Measurements from ENCODE around the gene DYNLT1. TPM values are rescaled to one million over a fixed set of nuclear protein-coding genes. Genes with fewer than 3 reads are reported as not detected.

The DYNLT1 gene
- total RNA-seq, 2 donors from 2014 or later: 45.6 to 48.7 TPM

- peaks cover 0 to 48% of the 10 kb centered on the region in 2 donors for H3K4me1 ChIP-seq (ENCODE audit: control insufficient read depth in 1 of 2, low read depth in 2 of 2)
- H3K27ac ChIP-seq: no peak overlapping the region
- H3K36me3 ChIP-seq: peaks cover 2% of the 10 kb centered on the region
- ATAC-seq (ENCODE audit: insufficient number of reproducible peaks, low FRiP score, low read depth) (no peak), DNase-seq (ENCODE audit: low spot score) (no peak)
- TF ChIP-seq, protein P1, sequence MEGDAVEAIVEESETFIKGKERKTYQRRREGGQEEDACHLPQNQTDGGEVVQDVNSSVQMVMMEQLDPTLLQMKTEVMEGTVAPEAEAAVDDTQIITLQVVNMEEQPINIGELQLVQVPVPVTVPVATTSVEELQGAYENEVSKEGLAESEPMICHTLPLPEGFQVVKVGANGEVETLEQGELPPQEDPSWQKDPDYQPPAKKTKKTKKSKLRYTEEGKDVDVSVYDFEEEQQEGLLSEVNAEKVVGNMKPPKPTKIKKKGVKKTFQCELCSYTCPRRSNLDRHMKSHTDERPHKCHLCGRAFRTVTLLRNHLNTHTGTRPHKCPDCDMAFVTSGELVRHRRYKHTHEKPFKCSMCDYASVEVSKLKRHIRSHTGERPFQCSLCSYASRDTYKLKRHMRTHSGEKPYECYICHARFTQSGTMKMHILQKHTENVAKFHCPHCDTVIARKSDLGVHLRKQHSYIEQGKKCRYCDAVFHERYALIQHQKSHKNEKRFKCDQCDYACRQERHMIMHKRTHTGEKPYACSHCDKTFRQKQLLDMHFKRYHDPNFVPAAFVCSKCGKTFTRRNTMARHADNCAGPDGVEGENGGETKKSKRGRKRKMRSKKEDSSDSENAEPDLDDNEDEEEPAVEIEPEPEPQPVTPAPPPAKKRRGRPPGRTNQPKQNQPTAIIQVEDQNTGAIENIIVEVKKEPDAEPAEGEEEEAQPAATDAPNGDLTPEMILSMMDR (IDR thresholded peaks at IDR 0.05): no peak
- no peaks in the 10 kb centered on the region for H3K9me3 ChIP-seq
- H3K27me3 ChIP-seq (replicated peaks; ENCODE audit: insufficient read depth): no peaks in the 10 kb centered on the region
- no peak overlapping the region for H3K4me3 ChIP-seq
Measured at GRCh38 chr6:158611541-158612370, 32.8 kb downstream of the DYNLT1 start.

GRCh38 chr6:158611039-158611438, 33.5 kb downstream of the DYNLT1 start:
- Histone ChIP-seq H3K9me3 (no peaks in the 10 kb centered on the region), H3K36me3 (peaks cover 4% of the 10 kb centered on the region), H3K4me3 (no peak overlapping the region), H3K4me1 (ENCODE audit: control insufficient read depth in 1 of 2, low read depth in 2 of 2) (peaks cover 0 to 48% of the 10 kb centered on the region in 2 donors), H3K27me3 (replicated peaks; ENCODE audit: insufficient read depth) (no peaks in the 10 kb centered on the region), H3K27ac (no peak overlapping the region)
- DNase-seq (ENCODE audit: low spot score): no peak
- ATAC-seq (ENCODE audit: insufficient number of reproducible peaks, low FRiP score, low read depth): no peak
- TF ChIP-seq, protein P1 (IDR thresholded peaks at IDR 0.05): no peak

- no peak overlapping the region for H3K4me3 ChIP-seq
- H3K36me3 ChIP-seq: peaks cover 4% of the 10 kb centered on the region
Measured at GRCh38 chr6:158610319-158610968, 34.1 kb downstream of the DYNLT1 start.

DNA sequence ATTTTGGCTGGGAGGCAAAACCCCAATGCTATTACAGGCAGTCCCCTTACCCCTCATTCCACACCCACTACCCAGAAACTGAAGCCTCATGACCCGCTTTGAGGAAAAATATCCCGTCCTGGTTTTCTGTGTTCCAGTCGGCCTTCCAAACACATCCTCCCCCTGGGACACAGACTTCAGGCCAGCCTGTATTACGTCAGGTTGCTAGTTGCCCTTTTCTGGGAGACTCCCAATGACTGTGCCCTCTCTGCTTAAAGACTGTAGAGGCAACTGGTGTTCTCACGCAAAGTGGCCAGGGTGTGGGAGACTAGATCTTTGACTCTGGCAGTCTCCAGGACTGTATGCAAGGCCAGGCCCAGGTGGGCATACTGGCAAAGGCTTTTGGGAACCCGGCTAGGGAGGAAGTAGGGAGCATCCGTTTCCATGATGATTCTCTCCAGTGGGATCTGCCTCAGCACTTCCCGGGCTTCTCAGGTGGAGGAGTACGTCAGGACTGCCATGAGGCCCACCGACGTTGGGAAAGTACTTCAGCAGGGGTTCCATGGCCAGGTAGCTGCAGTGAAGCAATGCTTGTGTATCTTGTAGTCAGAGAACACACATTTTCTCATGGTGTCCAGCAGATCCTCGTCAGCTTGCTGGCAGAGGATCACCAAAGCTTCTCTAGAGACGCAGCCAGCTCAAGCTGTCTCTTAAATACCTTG, 34.9 kb downstream of the DYNLT1 start:
- ATAC-seq (ENCODE audit: insufficient number of reproducible peaks, low FRiP score, low read depth) (peak; percentile 42), DNase-seq (ENCODE audit: low spot score) (no peak)
- H3K9me3 ChIP-seq: no peaks in the 10 kb centered on the region
- H3K27me3 ChIP-seq (replicated peaks; ENCODE audit: insufficient read depth): no peaks in the 10 kb centered on the region
- H3K27ac ChIP-seq: no peak overlapping the region
- TF ChIP-seq, protein P1 (IDR thresholded peaks at IDR 0.05): no peak
- H3K36me3 ChIP-seq: peaks cover 4% of the 10 kb centered on the region
- no peak overlapping the region for H3K4me3 ChIP-seq
- H3K4me1 ChIP-seq (ENCODE audit: control insufficient read depth in 1 of 2, low read depth in 2 of 2): peaks cover 0 to 48% of the 10 kb centered on the region in 2 donors

More at GRCh38 chr6:158610319-158610968, 34.1 kb downstream of the DYNLT1 start:
- Histone ChIP-seq H3K27ac (no peak overlapping the region), H3K27me3 (replicated peaks; ENCODE audit: insufficient read depth) (no peaks in the 10 kb centered on the region), H3K4me1 (ENCODE audit: control insufficient read depth in 1 of 2, low read depth in 2 of 2) (peaks cover 0 to 48% of the 10 kb centered on the region in 2 donors), H3K9me3 (no peaks in the 10 kb centered on the region)
- DNase-seq (ENCODE audit: low spot score) (no peak), ATAC-seq (ENCODE audit: insufficient number of reproducible peaks, low FRiP score, low read depth) (no peak)
- TF ChIP-seq, protein P1 (IDR thresholded peaks at IDR 0.05): no peak

DNA sequence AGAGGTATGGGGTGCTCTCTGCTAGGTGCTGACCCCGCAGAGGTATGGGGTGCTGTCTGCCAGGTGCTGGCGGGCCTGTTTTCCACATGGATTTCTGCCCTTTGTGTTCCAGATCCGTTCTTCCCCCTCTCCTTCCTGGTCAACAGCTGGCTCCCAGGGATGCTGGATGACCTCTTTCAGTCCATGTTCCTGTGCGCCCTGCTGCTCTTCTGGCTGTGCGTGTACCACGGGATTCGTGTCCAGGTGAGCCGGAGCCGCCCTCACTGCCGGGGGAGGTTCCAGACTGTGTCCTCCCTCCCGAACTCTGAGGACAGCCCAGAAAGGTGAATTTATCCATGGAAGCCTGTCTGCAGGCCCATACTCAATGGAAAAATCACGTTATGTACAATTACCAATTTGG, 36.3 kb downstream of the DYNLT1 start:
- peaks cover 0 to 48% of the 10 kb centered on the region in 2 donors for H3K4me1 ChIP-seq (ENCODE audit: control insufficient read depth in 1 of 2, low read depth in 2 of 2)
- H3K36me3 ChIP-seq: peaks cover 4% of the 10 kb centered on the region
- TF ChIP-seq, protein P1 (IDR thresholded peaks at IDR 0.05): no peak
- H3K27me3 ChIP-seq (replicated peaks; ENCODE audit: insufficient read depth): no peaks in the 10 kb centered on the region
- H3K9me3 ChIP-seq: no peaks in the 10 kb centered on the region
- no peak overlapping the region for H3K4me3 ChIP-seq
- no peak overlapping the region for H3K27ac ChIP-seq
- DNase-seq (ENCODE audit: low spot score) (no peak), ATAC-seq (ENCODE audit: insufficient number of reproducible peaks, low FRiP score, low read depth) (no peak)
